ENCODE measurements around the gene CENPF.
"Not testable (repeated sequence)": the region's sequence is repeated elsewhere in the genome, so short reads cannot be mapped to it uniquely, and the experiment has no call there.

Gene CENPF

DNA sequence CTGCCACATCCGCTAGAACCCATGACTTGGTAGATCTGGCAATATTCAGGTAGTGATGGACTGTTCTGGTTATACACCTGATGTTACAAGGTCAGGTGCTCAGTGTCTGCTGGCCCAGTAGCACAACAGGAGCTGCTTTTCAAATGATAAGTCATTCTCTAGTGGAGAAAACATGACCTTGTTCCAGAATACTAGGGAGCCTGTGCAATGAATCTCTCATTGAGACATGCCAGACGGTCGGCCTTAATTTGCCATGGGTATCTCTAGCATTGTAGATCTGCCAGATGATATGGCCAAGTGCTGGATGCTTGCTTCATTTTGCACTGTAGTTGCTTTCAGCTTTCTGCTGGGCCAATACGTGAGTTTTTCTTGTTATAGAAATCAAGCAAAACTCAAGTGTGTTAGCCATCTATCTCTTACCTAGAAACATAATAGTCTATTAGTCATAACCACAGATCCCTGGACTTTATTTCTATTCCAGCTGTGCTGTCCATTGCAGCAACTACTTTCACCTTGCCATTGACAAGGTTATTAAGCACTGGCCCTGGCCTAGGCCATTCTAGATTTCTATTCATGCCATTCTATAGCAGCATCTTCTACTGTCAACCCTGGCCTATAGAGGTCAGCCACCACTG is 13.9 kb upstream of the CENPF start:
- no peak overlapping the region for H3K4me3 ChIP-seq (ENCODE audit: low read depth, low read length)
- ChIA-PET CTCF (interaction anchor here (0.8 to 20.3 kb wide), 6 partner anchors 16 to 935 kb away, joined by 3 to 493 read pairs (median 3); partner anchors contain the start of gene PTPN14), POLR2A (no interaction called here)
- no peak for DNase-seq (ENCODE audit: low read depth, low spot score)
- TF ChIP-seq, protein P1, sequence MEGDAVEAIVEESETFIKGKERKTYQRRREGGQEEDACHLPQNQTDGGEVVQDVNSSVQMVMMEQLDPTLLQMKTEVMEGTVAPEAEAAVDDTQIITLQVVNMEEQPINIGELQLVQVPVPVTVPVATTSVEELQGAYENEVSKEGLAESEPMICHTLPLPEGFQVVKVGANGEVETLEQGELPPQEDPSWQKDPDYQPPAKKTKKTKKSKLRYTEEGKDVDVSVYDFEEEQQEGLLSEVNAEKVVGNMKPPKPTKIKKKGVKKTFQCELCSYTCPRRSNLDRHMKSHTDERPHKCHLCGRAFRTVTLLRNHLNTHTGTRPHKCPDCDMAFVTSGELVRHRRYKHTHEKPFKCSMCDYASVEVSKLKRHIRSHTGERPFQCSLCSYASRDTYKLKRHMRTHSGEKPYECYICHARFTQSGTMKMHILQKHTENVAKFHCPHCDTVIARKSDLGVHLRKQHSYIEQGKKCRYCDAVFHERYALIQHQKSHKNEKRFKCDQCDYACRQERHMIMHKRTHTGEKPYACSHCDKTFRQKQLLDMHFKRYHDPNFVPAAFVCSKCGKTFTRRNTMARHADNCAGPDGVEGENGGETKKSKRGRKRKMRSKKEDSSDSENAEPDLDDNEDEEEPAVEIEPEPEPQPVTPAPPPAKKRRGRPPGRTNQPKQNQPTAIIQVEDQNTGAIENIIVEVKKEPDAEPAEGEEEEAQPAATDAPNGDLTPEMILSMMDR (IDR thresholded peaks at IDR 0.05; ENCODE audit: insufficient read depth, low read length, missing control alignments) = no peak

DNA sequence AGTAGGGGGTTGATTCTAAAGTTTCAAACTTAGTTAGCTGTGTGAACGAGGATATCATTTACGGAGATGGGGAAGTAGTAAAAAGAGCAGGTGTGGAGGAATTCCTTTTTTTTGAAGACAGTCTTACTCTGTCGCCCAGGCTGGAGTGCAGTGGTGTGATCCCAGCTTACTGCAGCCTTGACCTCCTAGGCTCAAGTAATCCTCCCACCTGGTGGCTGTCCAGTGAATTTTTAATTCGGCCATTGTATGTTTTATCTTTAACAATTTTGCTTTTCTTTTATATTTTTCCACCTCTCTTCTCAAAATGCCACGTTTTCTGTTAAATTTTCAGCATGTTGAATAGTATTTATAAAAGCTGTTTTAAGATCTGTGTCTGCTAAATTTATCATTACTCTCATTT is 12.3 kb upstream of the CENPF start:
- CTCF ChIA-PET = interaction anchor here (3.1 to 20.3 kb wide), 3 partner anchors 7 to 254 kb away, joined by 10 to 493 read pairs (median 80); no protein-coding TSS in a partner anchor
- TF ChIP-seq, protein P1 (IDR thresholded peaks at IDR 0.05; ENCODE audit: insufficient read depth, low read length, missing control alignments) = no peak
- POLR2A ChIA-PET = no interaction called here
- H3K4me3 ChIP-seq (ENCODE audit: low read depth, low read length) = no peak overlapping the region
- DNase-seq (ENCODE audit: low read depth, low spot score) = no peak

DNA sequence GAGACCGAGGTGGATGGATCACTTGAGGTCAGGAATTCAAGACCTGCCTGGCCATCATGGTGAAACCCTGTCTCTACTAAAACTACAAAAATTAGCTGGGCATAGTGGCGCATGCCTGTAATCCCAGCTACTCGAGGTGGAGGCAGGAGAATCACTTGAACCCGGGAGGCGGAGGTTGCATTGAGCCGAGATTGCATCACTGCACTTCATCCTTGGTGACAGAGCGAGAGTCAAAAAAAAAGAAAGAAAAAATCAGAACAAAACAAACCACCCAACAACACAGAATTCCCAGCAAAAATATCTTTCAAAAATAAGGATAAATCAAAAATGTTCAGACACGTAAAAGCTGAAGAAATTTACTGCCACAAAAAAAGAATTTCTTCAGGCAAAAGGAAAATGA is 11.1 kb upstream of the CENPF start:
- POLR2A ChIA-PET = interaction anchor here (0.7 kb wide), 1 partner anchor 49 kb away, joined by 3 read pairs; no protein-coding TSS in a partner anchor
- CTCF ChIA-PET = interaction anchor here (0.9 to 20.3 kb wide), 7 partner anchors 8 to 377 kb away, joined by 3 to 493 read pairs (median 6); no protein-coding TSS in a partner anchor
- not testable (repeated sequence) for DNase-seq (ENCODE audit: low read depth, low spot score); H3K4me3 ChIP-seq (ENCODE audit: low read depth, low read length)

DNA sequence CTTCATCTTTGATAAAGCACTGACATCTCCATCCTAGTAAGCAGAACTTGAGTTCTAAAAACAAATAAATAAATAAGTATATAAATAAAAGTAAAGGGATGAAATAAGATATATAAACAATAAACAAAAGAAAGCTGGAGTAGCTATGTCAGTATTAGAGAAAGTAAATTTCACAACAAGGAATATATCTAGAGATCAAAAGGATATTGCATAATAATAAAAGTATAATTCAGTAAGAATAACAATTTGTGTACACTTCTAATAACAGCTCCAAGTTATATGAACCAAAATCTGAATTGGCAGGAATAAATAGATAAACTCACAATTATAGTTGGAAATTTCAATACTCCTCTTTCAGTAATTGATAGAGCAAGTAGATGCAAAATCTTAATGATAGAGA is 9.8 kb upstream of the CENPF start:
- CTCF ChIA-PET = interaction anchor here (1.0 to 20.3 kb wide), 5 partner anchors 9 to 333 kb away, joined by 3 to 493 read pairs (median 10); no protein-coding TSS in a partner anchor
- POLR2A ChIA-PET = no interaction called here
- DNase-seq (ENCODE audit: low read depth, low spot score) = no peak
- H3K4me3 ChIP-seq (ENCODE audit: low read depth, low read length) = no peak overlapping the region
- TF ChIP-seq, protein P1 (IDR thresholded peaks at IDR 0.05; ENCODE audit: insufficient read depth, low read length, missing control alignments) = no peak

DNA sequence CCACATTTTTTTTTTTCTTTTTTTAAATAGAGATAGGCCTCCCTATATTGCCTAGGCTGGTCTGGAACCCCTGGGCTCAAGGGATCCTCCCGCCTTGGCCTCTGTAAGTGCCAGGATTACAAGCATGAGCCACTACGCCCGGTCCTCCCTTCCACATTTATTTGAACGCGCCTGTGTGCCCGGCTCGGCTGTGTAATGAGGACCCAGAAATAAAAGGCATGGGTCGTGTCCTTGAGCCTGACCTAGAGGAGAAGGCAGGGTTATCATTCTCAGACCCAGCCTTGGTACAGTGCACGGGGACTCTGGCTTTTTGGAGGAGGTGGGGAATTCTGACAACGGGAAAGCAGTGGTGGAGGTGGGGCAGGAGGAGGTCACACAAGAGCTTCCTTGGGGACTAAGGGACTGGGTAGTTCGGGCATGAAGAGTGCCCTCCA is 841 bp downstream of the CENPF start:
- ChIA-PET POLR2A (interaction anchor here (0.6 kb wide), 1 partner anchor 264 kb away, joined by 3 read pairs; no protein-coding TSS in a partner anchor), CTCF (interaction anchor here (0.9 to 4.4 kb wide), 8 partner anchors 8 to 271 kb away, joined by 3 to 31 read pairs (median 4); no protein-coding TSS in a partner anchor)
- TF ChIP-seq, protein P1 (IDR thresholded peaks at IDR 0.05; ENCODE audit: insufficient read depth, low read length, missing control alignments) = no peak
- peak overlapping the region; percentile 70 for H3K4me3 ChIP-seq (ENCODE audit: low read depth, low read length)
- DNase-seq (ENCODE audit: low read depth, low spot score) = no peak

DNA sequence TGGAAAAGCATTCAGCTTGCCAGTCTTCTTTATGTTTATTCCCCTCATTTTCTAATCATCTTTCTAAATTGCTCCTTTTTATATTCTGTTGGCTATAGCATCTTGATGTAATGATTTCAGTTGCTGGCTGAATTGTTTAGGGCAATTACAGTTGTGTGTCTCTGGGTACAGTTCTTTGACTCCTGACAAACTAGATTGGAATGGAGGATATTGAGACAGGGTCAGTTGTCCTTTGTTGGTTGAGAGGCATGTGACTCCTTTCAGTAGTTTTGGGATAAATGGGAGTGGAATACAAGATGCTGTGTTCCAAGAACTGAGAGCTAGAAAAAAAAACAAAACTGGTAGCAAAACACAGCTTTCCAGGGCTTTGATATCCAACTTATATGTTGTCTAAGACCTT is 1.5 kb downstream of the CENPF start:
- H3K4me3 ChIP-seq (ENCODE audit: low read depth, low read length) = peak overlapping the region; percentile 70
- ChIA-PET POLR2A (interaction anchor here (0.6 kb wide), 1 partner anchor 264 kb away, joined by 3 read pairs; no protein-coding TSS in a partner anchor), CTCF (interaction anchor here (0.8 to 4.4 kb wide), 11 partner anchors 10 to 343 kb away, joined by 3 to 31 read pairs (median 4); no protein-coding TSS in a partner anchor)
- no peak for DNase-seq (ENCODE audit: low read depth, low spot score)
- TF ChIP-seq, protein P1 (IDR thresholded peaks at IDR 0.05; ENCODE audit: insufficient read depth, low read length, missing control alignments) = no peak

DNA sequence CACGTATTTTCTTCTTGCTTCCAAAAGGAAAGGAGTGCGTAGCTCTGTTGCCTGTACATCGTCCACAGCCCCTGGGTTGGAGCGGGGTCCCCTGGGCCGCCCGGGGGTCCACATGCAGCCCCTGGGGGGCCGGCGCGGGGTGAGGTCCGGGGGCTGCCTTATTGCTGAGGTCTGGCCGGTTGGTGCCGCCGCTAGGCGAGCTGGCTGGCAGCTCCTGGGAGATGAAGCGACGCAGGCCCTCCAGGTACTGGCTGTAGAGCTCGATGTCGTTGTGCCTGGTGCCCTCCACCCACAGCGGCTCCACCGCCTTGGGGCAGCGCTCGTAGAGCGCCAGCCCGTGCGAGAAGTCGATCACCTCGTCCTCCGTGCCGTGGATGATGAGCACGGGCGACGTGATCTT is 2.5 kb downstream of the CENPF start:
- H3K4me3 ChIP-seq (ENCODE audit: low read depth, low read length); POLR2A ChIA-PET; DNase-seq (ENCODE audit: low read depth, low spot score): not testable (repeated sequence)
- CTCF ChIA-PET = interaction anchor here (0.8 to 4.4 kb wide), 4 partner anchors 17 to 276 kb away, joined by 3 to 31 read pairs (median 4); no protein-coding TSS in a partner anchor

DNA sequence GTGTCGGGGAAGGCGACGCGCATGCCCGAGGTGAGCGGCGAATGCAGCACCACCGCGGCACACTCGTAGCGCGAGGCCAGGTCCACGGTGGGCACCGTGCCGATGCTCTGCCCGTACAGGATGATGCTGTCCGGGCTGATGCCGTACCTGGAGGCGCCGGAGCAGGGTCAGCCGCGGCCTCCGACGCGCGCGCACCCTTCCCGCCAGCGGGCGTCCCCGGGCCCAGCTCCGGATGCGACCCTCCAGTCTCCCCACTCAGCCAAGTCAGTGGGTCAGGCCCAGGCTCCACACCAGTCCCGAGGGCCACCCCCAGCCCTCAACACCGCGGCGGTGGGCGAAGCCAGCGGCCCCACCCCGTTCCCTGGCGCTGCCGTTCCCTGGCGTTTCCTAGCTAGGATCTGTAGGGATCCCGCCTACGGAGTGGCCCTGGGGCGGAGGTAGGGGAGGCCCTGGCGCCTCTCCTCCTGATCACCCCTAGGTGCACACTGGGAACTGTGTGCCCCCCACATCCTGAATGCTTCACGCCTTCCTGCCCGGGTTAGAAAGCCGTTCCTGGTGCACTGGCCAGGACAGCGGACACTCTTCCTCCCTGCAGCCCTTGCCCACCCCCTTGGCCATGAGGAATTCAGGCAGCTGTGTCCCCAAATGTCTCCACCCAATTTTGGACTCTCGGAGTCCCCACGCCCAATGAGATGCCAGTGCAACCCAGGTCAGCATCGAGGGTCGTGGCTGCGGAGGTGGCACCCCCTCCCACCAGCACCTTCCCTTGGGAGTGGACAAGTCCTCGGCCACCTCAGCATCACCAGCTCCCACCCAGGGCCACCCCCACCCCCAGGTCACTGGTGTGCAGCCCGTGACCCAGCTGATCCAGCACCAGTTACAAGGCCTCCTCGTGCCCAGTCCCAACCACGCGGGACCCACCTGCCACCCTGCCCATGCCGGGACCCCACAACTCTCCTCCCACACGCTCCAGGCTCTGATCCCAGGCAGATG is 3.2 kb downstream of the CENPF start:
- H3K4me3 ChIP-seq (ENCODE audit: low read depth, low read length); CTCF ChIA-PET; DNase-seq (ENCODE audit: low read depth, low spot score); POLR2A ChIA-PET: not testable (repeated sequence)

DNA sequence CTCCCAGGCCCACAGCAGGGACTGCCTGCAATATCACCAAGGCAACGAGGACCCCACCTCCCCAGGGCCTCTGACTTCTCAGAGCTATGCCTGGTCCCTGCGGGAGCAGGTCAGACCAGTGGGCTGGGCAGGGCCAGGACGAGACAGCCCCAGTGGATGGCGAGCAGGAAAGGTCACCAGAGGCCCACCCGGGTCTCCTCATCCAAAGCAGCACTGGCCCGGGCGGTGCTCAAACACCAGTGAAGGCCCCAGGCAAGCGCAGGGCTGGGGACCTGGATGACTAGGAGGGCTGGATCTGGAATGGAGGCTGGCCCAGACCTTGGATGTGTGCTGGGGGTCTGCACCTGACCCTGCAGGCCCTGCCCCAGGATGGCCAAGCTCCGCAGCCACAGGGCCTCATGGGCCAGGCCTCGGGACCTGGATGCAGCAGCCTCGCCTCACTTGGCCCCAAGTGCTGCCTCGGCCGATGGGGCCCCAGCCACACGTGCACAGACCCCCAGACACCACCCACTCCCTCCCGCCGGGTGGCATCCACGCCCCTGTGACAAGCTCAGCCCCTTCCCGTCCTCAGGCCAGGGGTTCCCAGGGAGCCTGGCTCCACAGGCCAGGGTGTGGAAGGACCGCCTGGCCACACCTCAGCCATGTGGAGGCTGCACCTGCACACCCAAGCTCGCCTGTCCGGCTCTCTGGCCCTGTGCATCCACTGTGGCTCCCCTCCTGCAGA is 4.7 kb downstream of the CENPF start:
- POLR2A ChIA-PET; H3K4me3 ChIP-seq (ENCODE audit: low read depth, low read length); DNase-seq (ENCODE audit: low read depth, low spot score); CTCF ChIA-PET: not testable (repeated sequence)
